Stimulated activated CD8-positive, alpha-beta memory T cell treated with anti-CD3 and anti-CD28 coated beads, Interleukin-4, amount 100 ng/mL, for 4 hours (primary cell): ENCODE measurements around the gene TOPBP1.
A peak's percentile ranks its signal among the peaks of the same experiment; 100 is the strongest.

Experiments
- DNase-seq, 2 donors: peaks; one replicate each; pipeline ENCODE4 v3.0.0-alpha.2; 2020; ENCODE audit warnings: low read depth in 2 of 2, low spot score in 1 of 2

The TOPBP1 gene

DNA sequence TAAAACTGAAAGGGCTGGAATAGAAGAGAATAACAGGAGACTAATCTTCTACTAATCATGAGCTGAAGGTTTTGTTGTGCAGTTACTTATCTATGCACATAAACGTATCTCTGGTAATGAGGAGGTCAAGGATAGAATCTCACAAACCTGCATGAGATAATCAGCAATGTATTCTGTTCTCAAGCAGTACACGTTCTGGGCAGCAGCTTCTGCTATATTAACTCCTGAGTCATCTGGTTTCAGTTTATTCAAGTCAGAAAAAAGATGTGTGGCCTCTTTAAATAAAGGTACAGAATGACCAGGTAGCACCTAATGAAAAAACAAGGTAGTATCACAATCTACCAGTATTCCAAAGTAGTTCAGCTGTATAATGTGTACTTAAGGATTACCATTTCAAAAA, 53.4 kb downstream of the TOPBP1 start:
- DNase-seq, result no peak

DNA sequence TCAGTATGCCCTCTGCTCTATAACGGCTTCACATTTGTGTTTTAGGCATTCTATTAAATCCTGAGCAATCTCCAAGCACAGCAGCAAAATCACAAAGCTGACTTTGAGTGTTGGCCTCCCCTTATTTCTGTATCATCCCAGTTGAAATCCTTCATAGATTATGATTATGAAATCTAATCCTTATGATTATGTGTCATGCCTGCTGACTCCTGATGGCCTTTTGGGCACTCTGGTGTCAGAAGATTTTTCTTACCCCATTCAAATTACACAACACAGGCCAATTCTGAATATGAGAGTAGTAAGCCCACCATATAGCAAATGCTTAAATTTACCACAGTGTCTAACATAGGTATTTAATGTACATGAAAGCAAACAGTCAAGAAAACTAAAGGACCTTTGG, 53.9 kb downstream of the TOPBP1 start:
- DNase-seq, result no peak

DNA sequence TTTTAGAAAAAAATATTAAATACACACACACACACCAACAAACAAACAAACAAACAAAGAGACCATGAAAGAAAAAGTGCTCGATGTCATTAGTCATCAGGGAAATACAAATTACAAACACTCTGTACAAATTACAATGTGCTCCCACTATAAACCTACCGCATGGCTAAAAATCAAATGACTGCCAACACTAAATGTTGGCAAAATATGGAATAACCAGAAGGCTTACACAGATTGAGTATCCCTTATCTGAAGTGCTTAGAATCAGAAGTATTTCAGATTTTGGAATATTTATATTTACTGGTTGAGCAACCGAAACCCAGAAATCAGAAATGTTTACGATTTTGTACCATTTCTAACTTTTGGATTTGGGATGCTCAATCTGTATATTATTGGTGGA, 54.8 kb downstream of the TOPBP1 start:
- no peak for DNase-seq

DNA sequence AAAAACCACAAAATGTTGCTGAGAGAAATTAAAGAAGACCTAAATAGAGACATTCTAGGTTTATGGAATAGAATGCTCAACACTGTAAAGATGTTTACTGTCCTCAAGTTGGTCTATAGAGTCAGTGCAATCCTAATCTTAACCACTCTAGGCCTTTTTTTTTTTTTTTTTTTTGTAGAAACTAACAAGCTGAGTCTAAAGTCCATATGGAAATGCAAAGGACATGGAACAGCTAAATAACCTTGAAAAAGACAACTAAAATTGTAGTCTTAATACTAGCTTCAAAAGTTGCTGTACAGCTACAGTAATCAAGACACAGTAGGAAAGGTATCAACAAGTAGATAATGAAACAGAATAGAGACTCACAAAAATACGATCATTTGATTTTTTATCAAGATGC, 55.4 kb downstream of the TOPBP1 start:
- DNase-seq, result no peak

DNA sequence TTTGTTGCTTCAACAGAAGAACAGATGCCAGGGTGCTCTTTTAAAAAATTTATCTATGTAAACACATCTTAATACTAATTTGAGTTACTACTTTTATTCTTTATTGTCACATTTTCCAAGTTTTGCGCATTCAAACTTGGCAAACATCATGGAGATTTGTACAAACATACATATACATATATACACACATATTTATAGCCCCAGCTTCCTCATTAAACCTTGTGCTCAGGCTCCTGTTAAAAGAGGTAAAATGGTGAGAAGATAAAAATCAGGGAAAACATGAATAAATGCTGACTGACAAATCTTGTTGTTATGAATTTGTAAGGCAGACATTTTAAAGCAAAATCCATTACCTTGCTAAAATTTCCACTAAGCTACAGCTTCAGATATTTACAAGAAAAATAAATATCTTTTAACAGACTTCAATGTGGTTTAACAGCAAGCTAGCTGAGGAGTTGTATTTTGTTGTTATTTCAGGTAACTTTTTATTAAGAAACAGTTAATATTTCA, 61.1 kb downstream of the TOPBP1 start:
- DNase-seq, result no peak

DNA sequence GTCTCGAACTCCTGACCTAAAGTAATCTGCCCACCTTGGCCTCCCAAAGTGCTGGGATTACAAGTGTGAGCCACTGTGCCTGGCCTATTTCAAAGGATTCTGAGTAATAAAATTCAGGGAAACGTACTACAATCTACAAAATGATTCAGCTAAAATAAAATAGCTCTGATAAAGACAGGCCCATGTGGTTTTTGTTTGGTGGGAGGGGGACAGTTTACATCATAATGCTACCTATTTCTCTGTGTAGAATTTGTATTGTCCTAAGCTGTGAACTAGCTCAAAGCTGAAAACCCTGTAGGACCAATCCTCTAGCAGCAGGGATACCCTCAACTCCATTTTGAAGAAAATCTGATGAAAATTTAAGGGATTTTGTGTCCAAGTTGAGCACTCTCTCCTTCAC, 62.5 kb downstream of the TOPBP1 start:
- DNase-seq, result no peak

DNA sequence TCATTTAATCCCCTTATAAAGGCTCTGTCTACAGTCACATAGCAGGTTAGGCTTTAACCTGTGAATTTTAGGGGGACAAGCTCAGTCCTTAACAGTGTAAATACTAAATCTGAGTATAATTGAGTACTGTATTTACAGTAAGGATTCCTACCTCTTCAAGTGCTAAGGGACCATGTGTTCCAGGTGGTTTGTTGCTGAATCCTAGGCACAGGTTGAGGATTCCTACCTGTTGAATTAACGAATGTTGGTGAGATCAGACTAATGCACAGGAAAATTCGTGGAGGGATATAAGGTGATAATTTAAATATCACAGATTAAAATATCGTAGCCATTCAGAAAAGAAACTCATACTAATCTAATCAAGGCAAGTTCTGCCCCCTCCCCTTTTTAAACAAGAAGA, 63.3 kb downstream of the TOPBP1 start:
- no peak for DNase-seq

DNA sequence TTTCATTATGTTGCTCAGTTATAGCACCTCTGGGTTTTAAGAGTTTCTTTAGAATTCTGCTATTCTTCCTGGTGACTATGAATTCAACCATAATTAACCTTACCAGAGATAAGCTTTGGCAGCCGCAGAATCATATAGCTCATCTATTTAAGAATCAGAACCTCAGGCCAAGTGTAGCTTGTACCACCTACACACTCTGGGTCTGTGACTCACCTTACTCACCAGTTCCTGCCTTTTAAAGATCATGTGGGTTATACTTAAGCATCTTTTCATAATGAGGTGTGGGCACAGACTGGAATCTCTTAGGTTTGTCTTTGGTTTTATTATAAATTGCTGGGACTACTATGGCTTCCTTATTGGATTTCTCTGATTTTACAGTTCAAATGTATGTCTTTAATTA, 66.4 kb downstream of the TOPBP1 start:
- no peak for DNase-seq

DNA sequence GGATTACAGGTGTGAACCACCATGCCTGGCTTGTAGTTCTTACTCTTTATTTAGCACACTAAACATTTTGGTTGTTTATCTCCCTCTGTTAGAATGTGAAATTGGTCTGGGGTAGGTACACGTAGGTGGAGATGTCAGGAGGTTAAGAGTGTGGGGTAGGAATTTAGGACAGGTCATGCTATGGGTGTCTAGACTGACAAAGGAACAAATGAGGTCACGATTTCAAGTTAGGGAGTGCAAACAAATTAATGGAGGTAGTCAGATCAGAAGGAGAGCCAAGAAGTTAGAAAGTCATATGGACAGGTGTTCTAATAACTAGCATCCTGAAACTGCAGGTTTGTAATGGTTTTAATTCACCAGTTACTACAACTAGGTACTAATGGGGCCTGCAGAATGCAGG, 68.5 kb downstream of the TOPBP1 start:
- DNase-seq, result no peak

DNA sequence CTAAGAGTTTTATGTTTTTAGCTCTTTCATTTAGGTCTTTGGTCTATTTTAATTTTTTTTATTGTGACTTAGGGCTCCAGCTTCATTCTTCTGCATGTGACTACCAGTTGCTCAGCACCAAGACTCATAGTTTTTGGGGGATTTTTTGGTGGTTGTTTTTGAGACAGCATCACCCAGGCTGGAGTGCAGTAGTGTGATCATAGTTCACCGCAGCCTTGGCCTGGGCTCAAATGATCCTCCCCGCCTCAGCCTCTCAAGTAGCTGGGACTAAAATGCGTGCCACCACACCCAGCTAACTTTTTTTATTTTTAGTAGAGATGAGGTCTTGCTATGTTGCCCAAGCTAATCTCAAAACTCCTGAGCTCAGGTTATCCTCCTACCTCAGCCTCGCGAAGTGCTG, 68.9 kb downstream of the TOPBP1 start:
- DNase-seq, result no peak

DNA sequence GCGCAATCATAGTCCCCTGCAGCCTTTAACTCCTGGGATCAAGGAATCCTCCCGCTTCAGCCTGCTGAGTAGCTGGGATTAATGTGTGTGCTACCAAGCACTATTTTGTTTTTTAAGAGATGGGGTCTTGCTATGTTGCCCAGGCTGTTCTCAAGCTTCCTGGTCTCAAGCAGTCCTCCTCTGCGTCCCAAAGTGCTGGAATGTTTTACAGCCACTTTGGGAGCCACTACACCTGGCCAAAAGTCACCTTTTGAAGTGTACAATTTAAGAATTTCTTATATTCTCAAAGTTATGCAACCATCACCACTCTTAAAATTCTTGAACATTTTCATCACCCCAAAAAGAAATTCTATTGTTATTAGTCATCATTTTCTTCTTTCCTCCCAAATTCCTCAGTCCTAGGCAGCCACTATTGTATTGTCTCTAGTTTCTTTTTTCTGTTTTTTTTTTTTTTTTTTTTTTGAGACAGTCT, 70.4 kb downstream of the TOPBP1 start:
- DNase-seq, result no peak

DNA sequence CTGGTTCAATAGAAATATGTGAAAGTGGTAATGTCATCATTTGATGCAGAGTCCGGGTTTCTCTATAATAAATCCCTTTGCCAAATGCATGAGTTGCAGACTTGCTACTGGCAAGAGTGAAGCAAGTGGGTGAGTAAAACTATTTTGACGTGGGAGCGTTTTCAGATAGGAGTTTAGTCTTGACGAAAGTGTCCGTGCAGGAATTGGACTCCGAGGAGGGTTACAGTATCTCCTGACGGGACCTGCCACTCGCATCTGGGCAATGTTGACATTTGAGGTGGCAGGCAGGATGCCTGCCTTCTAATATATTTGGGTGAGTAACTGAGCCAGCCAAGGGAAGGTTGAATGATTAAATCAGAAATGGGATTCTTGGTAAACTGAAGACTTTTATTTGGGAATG, 72.2 kb downstream of the TOPBP1 start:
- DNase-seq, result no peak

DNA sequence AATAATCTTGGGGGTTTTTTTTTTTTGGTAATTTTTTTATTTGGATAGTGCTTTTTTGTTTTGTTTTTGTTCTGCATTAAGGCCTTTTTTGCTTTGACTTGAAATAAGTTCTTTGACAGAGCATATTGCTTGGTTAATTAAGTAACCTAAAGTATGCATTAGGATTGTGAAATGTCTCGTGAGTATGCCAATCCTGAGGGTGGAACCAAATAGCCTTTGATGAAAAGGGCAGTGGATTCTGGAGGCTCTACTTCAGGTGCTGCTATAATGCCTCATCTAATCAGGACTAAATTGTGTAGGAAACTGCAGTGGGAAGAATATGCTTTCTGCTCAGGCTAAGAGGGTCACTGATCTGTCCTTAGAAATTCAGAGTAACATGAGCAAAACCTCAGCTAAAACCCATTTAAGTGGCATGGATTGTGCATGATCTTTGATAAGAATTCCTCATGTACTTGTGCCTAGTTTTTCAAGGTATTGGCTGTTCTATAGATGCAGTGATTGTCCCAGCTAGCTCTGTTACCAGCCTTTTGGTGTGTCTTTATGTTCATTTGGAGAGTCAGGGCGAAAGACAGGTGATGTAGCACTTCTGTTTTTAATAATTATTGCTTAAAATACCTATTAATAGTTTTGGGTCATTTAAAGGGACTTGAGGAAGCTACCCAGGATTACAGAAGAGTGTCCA, 72.8 kb downstream of the TOPBP1 start:
- no peak for DNase-seq

DNA sequence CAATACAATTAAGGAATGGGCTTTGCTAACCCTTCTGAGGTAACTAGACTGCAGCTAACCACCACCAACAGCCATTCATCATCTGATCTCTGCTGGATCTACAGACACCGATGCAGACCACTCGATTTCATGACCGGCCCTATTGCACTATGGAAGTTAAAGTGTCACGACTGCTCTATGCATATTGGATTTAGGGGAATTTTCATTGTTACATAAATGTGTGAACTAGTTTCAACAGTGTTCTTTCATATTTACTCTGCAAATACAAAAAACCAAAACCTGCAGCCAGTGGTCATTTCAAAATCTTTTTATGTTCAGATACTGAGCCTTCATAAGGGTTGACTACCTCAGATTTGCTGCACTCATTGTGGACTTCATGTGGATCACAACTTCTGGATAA, 73.7 kb downstream of the TOPBP1 start:
- DNase-seq, result no peak

DNA sequence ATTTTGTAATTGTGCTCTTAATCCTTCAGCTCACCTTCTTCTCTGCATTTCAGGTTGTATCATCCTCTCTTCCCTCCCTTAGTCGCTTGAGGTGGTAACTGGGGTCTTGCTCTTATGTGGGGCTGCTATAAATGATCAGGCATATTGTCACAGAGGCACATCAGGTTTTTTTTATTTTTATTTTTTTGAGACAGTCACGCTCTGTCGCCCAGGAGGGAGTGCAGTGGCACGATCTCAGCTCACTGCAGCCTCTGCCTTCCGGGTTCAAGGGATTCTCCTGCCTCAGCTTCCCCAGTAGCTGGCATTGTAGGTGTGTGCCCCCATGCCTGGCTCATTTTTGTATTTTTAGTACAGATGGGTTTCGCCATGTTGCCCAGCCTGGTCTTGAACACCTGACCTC, 78.3 kb downstream of the TOPBP1 start:
- DNase-seq, result no peak

DNA sequence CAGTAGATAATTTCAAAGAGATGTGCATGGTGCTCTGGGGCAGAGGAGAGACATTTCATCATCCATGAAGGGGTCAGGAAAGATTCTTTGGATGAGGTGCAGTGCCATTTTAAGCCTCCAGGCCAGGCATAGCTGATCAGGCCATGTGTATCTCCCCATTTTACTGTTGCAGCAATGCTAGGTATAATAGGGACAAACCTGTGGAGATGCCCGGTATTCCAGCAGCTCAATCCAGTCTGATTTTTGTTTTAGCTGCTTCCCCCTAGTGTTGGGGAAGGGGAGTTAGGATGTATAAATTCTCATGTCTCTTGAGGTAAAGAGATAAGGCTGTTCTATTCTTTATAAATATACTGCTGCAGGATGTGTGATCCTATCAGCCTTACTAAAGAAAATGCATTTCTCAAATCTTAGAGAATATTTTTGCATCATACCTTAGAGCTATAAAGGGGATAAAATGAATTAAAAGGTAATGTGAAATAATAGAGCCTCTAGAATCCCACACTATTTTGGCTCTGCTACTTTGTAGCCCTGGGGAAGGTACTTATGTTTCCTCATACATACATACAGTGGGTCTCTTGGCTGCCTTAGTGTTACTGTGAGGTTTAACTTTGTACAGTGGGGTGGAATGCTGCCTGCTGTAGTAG, 83.1 kb downstream of the TOPBP1 start:
- no peak for DNase-seq

DNA sequence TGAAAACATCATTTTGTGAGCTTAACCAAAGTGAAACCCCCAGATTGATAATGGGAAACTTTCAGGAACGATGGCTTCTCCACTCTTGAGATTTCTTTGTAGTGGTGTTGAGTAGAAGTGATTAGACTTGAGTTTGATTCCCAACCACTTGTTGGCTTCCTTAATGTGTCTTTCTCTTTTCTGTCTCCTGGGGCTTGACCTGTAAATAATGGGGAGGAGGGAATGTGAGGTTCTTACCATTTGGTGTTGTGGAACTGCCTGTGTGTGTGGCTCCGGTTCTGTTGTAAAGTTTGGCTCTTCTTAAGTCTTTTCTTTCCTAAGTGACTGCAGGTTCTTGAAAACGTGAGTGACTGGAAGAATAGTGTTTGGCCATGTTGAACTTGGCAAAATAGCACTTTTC, 85.6 kb downstream of the TOPBP1 start:
- no peak for DNase-seq

DNA sequence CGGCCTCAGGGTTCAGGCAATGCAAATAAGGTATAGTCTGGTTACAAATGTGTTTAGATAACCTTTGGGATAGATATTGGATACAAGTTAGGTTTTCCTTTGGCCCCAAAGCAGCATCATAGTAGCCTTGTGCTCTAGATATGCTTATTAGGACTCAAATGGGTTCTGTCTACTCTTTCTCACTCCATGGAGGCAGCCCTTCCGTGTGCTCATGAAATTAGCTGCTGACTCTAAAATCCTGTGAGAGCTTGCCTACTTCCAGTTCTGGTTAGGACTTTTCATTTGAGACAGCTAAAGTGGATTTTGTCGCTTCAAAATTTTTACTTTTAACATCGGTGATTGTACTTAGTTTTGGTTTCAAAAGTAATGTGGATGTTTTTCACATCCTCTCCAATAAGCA, 86.7 kb downstream of the TOPBP1 start:
- DNase-seq, result no peak

DNA sequence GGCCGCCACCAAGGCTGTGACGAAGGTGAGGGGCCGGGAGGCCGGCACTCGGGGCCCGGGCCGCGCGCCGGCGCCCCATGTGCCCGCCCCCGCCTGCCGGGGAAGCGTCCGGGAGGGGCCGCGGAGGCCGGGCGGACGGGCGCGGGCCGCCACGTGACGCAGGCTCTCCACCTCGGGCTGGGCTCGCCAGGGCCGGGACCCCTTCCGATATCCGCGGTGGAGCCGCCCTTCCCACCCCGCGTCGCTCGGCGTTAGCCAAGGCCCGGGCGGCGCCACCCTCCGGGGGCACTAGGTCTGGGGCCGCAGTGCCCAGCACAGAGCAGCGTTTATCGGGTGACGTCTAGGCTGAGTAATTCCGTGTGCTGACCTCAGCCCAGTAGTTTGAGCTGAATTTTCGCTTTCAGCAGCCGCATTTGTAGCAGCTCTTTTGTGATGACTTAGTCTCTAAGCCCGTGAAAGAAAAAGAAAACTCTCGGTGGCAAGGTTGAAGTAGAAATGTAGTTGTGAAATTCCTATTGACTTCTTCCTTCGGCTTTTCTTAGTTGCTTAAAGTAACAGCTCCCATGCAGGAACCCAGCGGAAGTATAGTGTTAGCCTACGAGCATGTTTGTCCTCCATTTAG, 87.4 kb downstream of the TOPBP1 start:
- DNase-seq, result peak in 1 of 2 donors; percentile 59

DNA sequence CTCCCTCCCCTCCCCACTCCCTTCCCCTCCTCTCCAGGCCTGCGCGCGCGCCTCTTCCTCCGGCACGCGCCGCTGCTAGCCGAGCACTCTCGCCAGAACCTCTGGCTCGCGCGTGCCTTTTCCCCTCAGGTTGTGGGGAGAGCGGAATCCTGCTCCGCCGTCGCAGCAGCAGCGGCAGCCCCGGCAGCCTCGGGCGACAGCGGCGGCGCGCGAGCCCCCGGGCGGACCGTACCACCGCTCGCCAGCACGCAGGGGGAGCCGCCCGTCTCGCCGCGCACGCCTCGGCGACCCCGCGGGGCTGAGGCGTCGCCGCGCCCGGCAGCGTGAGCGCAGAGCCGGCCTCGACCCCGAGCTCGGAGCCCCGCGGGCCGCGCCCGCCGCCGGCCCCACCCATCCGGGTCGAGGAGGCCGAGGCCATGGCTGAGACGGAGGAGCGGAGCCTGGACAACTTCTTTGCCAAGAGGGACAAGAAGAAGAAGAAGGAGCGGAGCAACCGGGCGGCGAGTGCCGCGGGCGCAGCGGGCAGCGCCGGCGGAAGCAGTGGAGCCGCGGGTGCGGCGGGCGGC, 88.0 kb downstream of the TOPBP1 start, which contains the start of gene CDV3:
Gene CDV3 (plus strand): TSS at position 58 of the 566 bp plus-strand sequence. CDS start 359 bp downstream, at position 417.
- DNase-seq, result peak in 1 of 2 donors; percentile 44

DNA sequence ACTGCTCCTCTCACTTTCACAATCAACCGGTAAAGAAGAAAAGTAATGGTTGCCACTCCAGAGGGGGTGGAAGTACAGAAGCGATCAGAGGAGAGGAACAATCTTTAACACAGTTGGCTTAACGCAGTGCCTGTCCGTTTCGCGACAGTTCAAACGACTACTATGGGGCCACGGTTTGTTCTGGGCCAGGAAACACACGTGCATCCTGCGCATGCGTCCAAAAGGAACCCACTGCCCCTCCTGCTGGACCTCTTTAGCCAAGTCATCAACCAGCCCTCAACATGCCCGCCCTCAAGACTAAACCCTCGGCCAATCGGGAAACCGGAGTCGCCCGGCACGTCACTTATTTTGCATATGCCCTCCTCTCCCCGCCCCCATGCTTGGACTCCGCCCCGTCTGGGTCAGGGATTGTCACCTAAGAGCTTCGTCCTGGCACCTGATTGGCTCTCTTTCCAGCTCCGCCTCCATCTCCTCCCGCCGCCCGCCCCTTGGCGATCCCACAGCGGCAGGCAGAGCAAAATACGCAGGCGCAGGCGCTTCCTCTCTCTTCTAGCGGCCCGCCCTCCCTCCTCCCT, 88.6 kb downstream of the TOPBP1 start:
- DNase-seq, result peak; percentile 100
